GM12801 (cell line): ENCODE measurements around the gene CDK12.

Experiments
- TF ChIP-seq, protein P1 (sequence below): IDR thresholded peaks from one replicate; pipeline ENCODE4 v1.5.1; 2011; ENCODE audit warnings: control low read depth; ENCODE audit not compliant: insufficient read length; ENCODE audit errors: extremely low read depth

Gene CDK12

DNA sequence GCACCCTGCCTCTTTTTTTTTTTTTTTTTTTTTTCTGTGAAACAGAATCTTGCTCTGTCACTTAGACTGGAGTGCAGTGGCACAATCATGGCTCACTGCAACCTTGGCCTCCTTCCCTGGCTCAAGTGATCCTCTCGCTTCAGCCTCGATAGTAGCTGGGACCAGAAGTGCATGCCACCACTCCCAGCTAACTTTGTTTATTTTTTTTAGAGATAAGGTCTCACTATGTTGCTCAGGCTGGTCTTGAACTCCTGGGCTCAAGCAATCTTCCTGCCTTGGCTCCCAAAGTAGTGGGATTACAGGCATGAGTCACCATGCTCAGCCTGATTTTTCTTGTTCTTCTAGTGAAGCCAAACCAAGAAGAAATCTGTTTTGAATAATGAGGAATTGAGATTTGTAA is 25.0 kb downstream of the CDK12 start:
- TF ChIP-seq, protein P1, sequence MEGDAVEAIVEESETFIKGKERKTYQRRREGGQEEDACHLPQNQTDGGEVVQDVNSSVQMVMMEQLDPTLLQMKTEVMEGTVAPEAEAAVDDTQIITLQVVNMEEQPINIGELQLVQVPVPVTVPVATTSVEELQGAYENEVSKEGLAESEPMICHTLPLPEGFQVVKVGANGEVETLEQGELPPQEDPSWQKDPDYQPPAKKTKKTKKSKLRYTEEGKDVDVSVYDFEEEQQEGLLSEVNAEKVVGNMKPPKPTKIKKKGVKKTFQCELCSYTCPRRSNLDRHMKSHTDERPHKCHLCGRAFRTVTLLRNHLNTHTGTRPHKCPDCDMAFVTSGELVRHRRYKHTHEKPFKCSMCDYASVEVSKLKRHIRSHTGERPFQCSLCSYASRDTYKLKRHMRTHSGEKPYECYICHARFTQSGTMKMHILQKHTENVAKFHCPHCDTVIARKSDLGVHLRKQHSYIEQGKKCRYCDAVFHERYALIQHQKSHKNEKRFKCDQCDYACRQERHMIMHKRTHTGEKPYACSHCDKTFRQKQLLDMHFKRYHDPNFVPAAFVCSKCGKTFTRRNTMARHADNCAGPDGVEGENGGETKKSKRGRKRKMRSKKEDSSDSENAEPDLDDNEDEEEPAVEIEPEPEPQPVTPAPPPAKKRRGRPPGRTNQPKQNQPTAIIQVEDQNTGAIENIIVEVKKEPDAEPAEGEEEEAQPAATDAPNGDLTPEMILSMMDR, result no peak

DNA sequence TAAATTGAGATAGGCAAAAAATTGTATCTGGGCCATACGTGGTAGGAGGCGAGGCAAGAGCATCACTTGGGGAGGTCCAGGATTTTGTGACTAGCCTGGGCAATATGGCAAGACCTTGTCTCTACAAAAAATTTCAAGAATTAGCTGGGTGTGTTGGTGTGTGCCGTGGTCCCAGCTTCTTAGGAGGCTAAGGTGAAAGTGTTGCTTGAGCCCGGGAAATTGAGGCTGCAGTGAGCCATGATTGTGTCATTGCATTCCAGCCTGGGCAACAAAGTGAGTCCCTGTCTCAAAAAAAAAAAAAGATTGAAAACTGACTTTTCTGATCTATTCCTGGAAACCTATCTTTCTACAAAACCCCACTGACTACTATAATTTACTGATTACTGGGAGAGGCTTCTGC is 26.7 kb downstream of the CDK12 start:
- TF ChIP-seq, protein P1, result no peak

DNA sequence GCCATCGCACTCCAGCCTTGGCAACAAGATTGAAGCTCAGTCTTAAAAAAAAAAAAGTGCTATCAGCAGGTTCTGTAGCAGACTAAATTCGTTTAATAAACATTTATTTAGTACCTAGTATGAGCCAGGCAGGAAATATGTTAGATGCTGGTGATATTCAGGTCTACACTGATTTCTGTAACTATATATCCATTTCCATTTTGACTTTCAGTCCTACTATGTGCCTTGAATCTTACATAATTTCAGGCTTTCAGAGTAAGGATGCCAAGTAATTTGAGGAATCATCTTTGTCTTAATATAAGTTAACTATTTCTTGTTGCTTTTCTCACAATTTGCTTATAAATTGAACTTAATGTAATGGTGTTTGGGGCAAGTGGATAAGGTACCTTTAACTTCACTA is 46.2 kb downstream of the CDK12 start:
- TF ChIP-seq, protein P1, result no peak

DNA sequence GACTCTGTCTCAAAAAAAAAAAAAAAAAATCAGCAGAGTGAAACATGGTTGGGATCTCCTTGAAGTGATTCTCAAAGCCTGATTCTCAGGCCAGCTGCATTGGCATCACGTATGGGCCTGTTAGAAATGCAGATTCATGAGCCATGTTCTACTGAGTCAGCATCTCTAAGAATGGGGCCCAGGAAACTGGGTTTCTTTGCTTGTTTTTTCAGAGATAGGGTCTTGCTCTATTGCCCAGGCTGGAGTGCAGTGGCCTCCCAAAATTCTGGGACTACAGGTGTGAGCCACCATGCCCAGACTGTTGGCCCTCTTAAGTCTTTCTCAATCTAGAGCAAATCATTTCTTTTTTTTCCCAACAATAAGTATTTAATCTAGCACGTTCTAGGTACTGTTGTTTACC is 47.7 kb downstream of the CDK12 start:
- TF ChIP-seq, protein P1, result no peak

DNA sequence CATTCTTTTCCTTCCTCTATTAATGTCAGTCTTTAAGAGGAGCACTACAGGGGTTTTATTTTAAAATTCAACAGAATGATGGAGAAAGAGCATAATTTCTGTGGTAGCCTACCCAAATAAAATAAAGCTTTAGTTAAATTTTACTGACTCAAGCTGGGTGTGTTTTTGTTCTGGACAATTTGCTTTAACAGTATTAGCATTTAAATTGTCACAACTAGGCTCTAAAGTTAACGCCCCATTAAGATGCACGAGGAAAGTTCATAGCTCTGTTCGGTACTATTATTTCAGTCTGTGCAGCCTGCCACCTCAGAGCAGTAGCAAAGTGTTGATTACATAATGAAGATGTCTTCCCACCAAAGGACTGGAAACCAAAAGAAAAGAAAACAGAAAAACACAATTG is 52.0 kb downstream of the CDK12 start:
- TF ChIP-seq, protein P1, result no peak

DNA sequence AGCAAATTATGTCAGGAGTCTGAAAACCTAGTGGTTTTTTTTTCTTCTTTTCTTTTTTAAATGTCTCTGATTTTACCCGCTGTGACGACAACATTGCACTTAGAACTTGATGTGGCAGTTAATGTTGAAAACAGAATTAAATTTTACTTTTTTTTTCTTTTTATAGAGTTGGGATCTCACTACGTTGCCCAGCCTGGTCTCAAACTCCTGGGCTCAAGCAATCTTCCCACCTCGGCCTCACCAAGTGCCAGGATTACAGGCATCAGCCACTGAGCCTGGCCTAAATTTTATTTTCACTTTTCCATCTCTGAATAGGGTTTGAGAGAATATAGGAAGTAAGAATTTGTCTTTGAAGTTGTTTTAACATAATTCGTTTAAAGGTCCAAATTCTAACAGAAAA is 52.6 kb downstream of the CDK12 start:
- TF ChIP-seq, protein P1, result no peak

DNA sequence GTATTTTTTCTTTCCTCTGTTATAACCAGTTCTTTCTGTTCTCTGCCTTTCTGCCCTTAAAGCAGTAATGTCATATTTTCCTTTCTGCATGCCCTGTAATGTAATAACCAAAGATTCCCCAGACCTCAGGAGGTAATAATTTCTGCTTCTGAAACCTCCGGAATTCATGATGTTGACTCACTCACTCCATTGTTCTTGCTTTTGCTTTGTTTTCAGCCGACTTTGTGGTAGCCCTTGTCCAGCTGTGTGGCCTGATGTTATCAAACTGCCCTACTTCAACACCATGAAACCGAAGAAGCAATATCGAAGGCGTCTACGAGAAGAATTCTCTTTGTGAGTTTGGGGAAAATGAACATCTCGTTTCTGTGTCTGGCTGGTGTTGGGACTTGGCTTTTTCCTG is 55.9 kb downstream of the CDK12 start:
- TF ChIP-seq, protein P1, result no peak
